Esophagus muscularis mucosa (tissue), 4 donors: ENCODE measurements around the gene SAMMSON. TPM values are rescaled to one million over a fixed set of nuclear protein-coding genes. Genes with fewer than 3 reads are reported as not detected.
A peak's percentile ranks its signal among the peaks of the same experiment; 100 is the strongest.

Experiments used
- DNase-seq: peaks from one replicate; pipeline ENCODE4 v3.0.0-alpha.2; 2017; ENCODE audit errors: extremely low spot score
- H3K27ac ChIP-seq, 4 donors: fragments of 200-600 bp; sonication (generic); replicated peaks in 1 of 4; 1 replicate in 3 of 4; 2 replicates in 1 of 4; pipeline ENCODE4 v1.5.1; 2016 to 2019; ENCODE audit warnings: mild to moderate bottlenecking in 1 of 4
- H3K27me3 ChIP-seq, 4 donors: fragments of 200-600 bp; sonication (generic); one replicate each; pipeline versions ENCODE4 v1.5.1 to v1.6.0; 2016 to 2019
- H3K36me3 ChIP-seq, 4 donors: fragments of 200-600 bp; sonication (generic); one replicate each; pipeline ENCODE4 v1.5.1; 2016 to 2019
- H3K4me1 ChIP-seq, 4 donors: fragments of 200-600 bp; sonication (generic); one replicate each; pipeline ENCODE4 v1.5.1; 2016 to 2019
- H3K4me3 ChIP-seq, 4 donors: fragments of 200-600 bp; sonication (generic); 1 replicate in 2 of 4; 2 replicates in 2 of 4; pipeline ENCODE4 v1.5.1; 2016 to 2019; ENCODE audit warnings: mild to moderate bottlenecking in 4 of 4, moderate library complexity in 1 of 4
- H3K9me3 ChIP-seq, 4 donors: fragments of 200-600 bp; sonication (generic); 1 replicate in 3 of 4; 2 replicates in 1 of 4; pipeline ENCODE4 v1.5.1; 2016 to 2019
- CTCF ChIP-seq, 3 experiments: fragments of 200-600 bp in 2 of 3; fragments of 450-650 bp in 1 of 3; sonication (generic) in 2 of 3; IDR thresholded peaks; one replicate each; pipeline ENCODE4 v1.5.1; 2017 to 2019; ENCODE audit warnings: antibody characterized with exemption in 3 of 3, mild to moderate bottlenecking in 2 of 3, moderate library complexity in 1 of 3
- EP300 ChIP-seq: sonication (generic); formaldehyde crosslinking; IDR thresholded peaks from one replicate; pipeline ENCODE4 v1.6.1; 2017; ENCODE audit warnings: antibody characterized with exemption
- POLR2A ChIP-seq: fragments of 450-650 bp; IDR thresholded peaks from one replicate; pipeline ENCODE4 v1.6.1; 2017; ENCODE audit warnings: antibody characterized with exemption, moderate library complexity, mild to moderate bottlenecking, low read depth
- POLR2AphosphoS5 ChIP-seq, 2 donors: sonication (generic); formaldehyde crosslinking; IDR thresholded peaks; one replicate each; pipeline ENCODE4 v1.6.1; 2017; ENCODE audit warnings: antibody characterized with exemption in 2 of 2
- WGBS: methylation state at CpG from one replicate; pipeline ENCODE4 v1.1.5; 2018; 5-methylcytosine and 5-hydroxymethylcytosine counted together
- intact Hi-C: fragments of 100-400 bp; cut with DNase I; formaldehyde crosslinking; loops from one replicate; pipeline ENCODE4 v1.15.1; 2023
- total RNA-seq, 4 donors: library from RNA; depleted of rRNA; stranded (reverse); fragments of >200 nt; gene quantifications; one replicate each; pipeline versions ENCODE4 v1.1.0 to v1.2.1, GENCODE V29; 2016

SAMMSON gene
- total RNA-seq, 4 donors from 2014 or later: 1.5 to 4.2 (median 2.5) TPM

DNA sequence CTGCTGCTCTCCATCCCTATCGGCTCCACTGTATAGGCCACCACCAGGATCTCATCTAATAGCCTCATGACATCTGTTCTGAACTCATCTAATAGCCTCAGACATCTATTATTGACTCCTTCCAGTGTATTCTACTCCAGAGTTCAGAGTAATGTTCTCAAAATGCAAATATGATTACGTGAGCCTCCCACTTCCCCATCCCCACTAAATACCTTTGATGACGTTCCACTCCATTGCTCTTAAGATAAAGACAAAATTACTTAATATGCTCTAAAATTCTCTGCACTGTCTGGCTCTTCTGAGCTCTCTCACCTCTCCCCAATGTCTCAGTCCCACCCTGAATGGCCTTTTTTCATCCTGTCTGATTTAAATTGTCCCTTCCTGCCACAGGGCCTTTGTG, 94.7 kb downstream of the SAMMSON start:
- Histone ChIP-seq H3K36me3 (no peaks in the 10 kb centered on the region), H3K4me3 (no peak overlapping the region), H3K27me3 (no peaks in the 10 kb centered on the region), H3K9me3 (no peaks in the 10 kb centered on the region), H3K27ac (no peak overlapping the region), H3K4me1 (peaks cover 0 to 9% (median 6%) of the 10 kb centered on the region in 4 donors)
- no peak for DNase-seq
- intact Hi-C loops: no loop called here
- TF ChIP-seq POLR2A (no peak), EP300 (no peak), CTCF (IDR thresholded peaks at IDR 0.05) (no peak), POLR2AphosphoS5 (IDR thresholded peaks at IDR 0.05) (no peak)
- WGBS: 80% methylated on average over 3 of the region's 3 CpGs

DNA sequence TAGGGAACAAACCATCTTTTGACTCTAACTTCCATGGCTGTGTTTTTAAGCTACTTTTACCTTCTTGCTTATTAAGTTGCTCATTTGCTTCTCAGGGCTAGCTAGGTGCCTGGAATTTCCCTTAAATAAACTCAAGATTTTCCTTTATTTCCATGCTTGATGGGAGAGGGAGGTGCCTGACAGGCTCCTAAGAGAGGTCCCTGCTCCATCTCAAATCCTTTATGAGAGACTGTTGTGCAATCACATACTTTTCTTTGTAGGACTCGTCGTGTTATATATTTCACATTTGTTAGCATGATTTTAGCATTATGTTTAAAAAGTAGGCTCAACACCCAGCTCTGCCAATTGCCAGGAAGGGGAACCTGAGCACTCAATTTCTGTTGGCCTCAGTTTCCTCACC, 95.7 kb downstream of the SAMMSON start:
- Histone ChIP-seq H3K27me3 (no peaks in the 10 kb centered on the region), H3K4me3 (no peak overlapping the region), H3K36me3 (no peaks in the 10 kb centered on the region), H3K9me3 (no peaks in the 10 kb centered on the region), H3K27ac (no peak overlapping the region), H3K4me1 (peaks cover 0 to 5% (median 2%) of the 10 kb centered on the region in 4 donors)
- intact Hi-C loops: no loop called here
- no peak for TF ChIP-seq POLR2AphosphoS5 (IDR thresholded peaks at IDR 0.05)
- TF ChIP-seq EP300: no peak
- no peak for TF ChIP-seq CTCF (IDR thresholded peaks at IDR 0.05)
- TF ChIP-seq POLR2A: no peak
- peak; percentile 53 for DNase-seq
- 50% methylated on average over 2 of the region's 2 CpGs for WGBS

- Histone ChIP-seq H3K4me3 (no peak overlapping the region), H3K36me3 (no peaks in the 10 kb centered on the region), H3K4me1 (peaks cover 0 to 5% (median 2%) of the 10 kb centered on the region in 4 donors), H3K27me3 (no peaks in the 10 kb centered on the region), H3K9me3 (no peaks in the 10 kb centered on the region), H3K27ac (no peak overlapping the region)
- no peak for DNase-seq
- WGBS: 91% methylated on average over 5 of the region's 5 CpGs
- intact Hi-C loops: no loop called here
- TF ChIP-seq CTCF (IDR thresholded peaks at IDR 0.05) (no peak), POLR2AphosphoS5 (IDR thresholded peaks at IDR 0.05) (no peak), EP300 (no peak)
Observed at GRCh38 chr3:70096376-70097066, 97.0 kb downstream of the SAMMSON start.

GRCh38 chr3:70097084-70097483, 97.6 kb downstream of the SAMMSON start:
- 94% methylated on average over 1 of the region's 1 CpG for WGBS
- H3K27ac ChIP-seq: no peak overlapping the region
- TF ChIP-seq EP300 (no peak), CTCF (IDR thresholded peaks at IDR 0.05) (no peak), POLR2AphosphoS5 (IDR thresholded peaks at IDR 0.05) (no peak), POLR2A (no peak)
- H3K27me3 ChIP-seq: no peaks in the 10 kb centered on the region
- H3K4me1 ChIP-seq: peaks cover 0 to 5% (median 2%) of the 10 kb centered on the region in 4 donors
- intact Hi-C loops: no loop called here
- no peaks in the 10 kb centered on the region for H3K36me3 ChIP-seq
- DNase-seq: no peak
- H3K4me3 ChIP-seq: no peak overlapping the region
- no peaks in the 10 kb centered on the region for H3K9me3 ChIP-seq

- Histone ChIP-seq H3K27me3 (no peaks in the 10 kb centered on the region), H3K27ac (no peak overlapping the region), H3K36me3 (no peaks in the 10 kb centered on the region), H3K4me1 (no peaks in the 10 kb centered on the region), H3K9me3 (no peaks in the 10 kb centered on the region), H3K4me3 (no peak overlapping the region)
- TF ChIP-seq CTCF (IDR thresholded peaks at IDR 0.05) (peak in 1 of 3 experiments; percentile 38), POLR2A (no peak)
- no peak for DNase-seq
- WGBS: 84% methylated on average over 6 of the region's 6 CpGs
- intact Hi-C loops: no loop called here
Observed at GRCh38 chr3:70108072-70108471, 108.5 kb downstream of the SAMMSON start.
